A549 treated with Mapracorat at 1 μM for 4 hours (cell line): Measurements from ENCODE around the gene CHIA. TPM values are rescaled to one million over a fixed set of nuclear protein-coding genes. Genes with fewer than 3 reads are reported as not detected.

Source experiments
- total RNA-seq: library from RNA; stranded (reverse); fragments of 200-300 nt; extraction: Qiagen RNA extraction; gene quantifications from 5 replicates; pipeline ENCODE4 v1.2.3, GENCODE V29; 2022

CHIA gene
- total RNA-seq, result not detected in 5 replicates

GRCh38 chr1:111290630-111291029, at the start of gene CHIA:
Gene CHIA (plus strand): TSS chr1:111290851. CDS start chr1:111310468, 19,617 bp downstream.

Other genes with a start within 250 kb of the CHIA start
- gene DRAM2, start 150.8 kb upstream of the CHIA start, total RNA-seq, result 16.8 to 21.4 TPM (median 20.0 TPM) in 5 replicates
- 10.3 to 12.5 TPM (median 11.5 TPM) in 5 replicates for gene CEPT1, start 150.6 kb upstream of the CHIA start, total RNA-seq
- gene DENND2D, start 90.2 kb upstream of the CHIA start, total RNA-seq, result 0.98 to 1.7 TPM (median 1.1 TPM) in 5 replicates
- gene CHI3L2, start 63.1 kb upstream of the CHIA start, total RNA-seq, result 0.14 to 0.72 TPM (median 0.33 TPM) in 5 replicates
- gene OVGP1, start 136.9 kb downstream of the CHIA start, total RNA-seq, result 0.77 to 1.3 TPM (median 0.91 TPM) in 5 replicates
- 34.3 to 51.4 TPM (median 44.8 TPM) in 5 replicates for gene WDR77, start 158.4 kb downstream of the CHIA start, total RNA-seq
- gene ATP5PB, start 158.6 kb downstream of the CHIA start, total RNA-seq, result 241 to 272 TPM (median 248 TPM) in 5 replicates
- 0.09 to 0.38 TPM (median 0.21 TPM) in 5 replicates for gene C1orf162, start 183.1 kb downstream of the CHIA start, total RNA-seq
- gene ADORA3, start 212.8 kb downstream of the CHIA start, total RNA-seq, result not detected in 5 replicates
- not detected in 5 replicates for gene TMIGD3, start 212.8 kb downstream of the CHIA start, total RNA-seq